Measurements from ENCODE around the gene C9orf78.

Gene C9orf78

GRCh38 chr9:129840034-129840433 lies 5.0 kb upstream of the C9orf78 start:
- TF ChIP-seq CTCF (IDR thresholded peaks at IDR 0.05; ENCODE audit: low read depth, low read length), result no peak
- no peak overlapping the region for H3K4me3 ChIP-seq (replicated peaks in 1 of 2; ENCODE audit: low read depth in 2 of 2, low read length in 2 of 2)
- no peak for DNase-seq (ENCODE audit: low read depth in 2 of 2)

- H3K4me3 ChIP-seq (replicated peaks in 1 of 2; ENCODE audit: low read depth in 2 of 2, low read length in 2 of 2), result no peak overlapping the region
- no peak for TF ChIP-seq CTCF (IDR thresholded peaks at IDR 0.05; ENCODE audit: low read depth, low read length)
- DNase-seq (ENCODE audit: low read depth in 2 of 2), result peak in 1 of 2 donors; percentile 13
Observed at GRCh38 chr9:129839324-129840023, 4.4 kb upstream of the C9orf78 start.

- peak; percentile 54 to 84 for DNase-seq (ENCODE audit: low read depth in 2 of 2)
Observed at GRCh38 chr9:129838707-129839259, 3.7 kb upstream of the C9orf78 start.

GRCh38 chr9:129836311-129837007 lies 1.4 kb upstream of the C9orf78 start:
- TF ChIP-seq CTCF (IDR thresholded peaks at IDR 0.05; ENCODE audit: low read depth, low read length), result no peak
- peak overlapping the region; percentile 84 to 97 for H3K4me3 ChIP-seq (replicated peaks in 1 of 2; ENCODE audit: low read depth in 2 of 2, low read length in 2 of 2)
- DNase-seq (ENCODE audit: low read depth in 2 of 2), result no peak

More at GRCh38 chr9:129838707-129839259, 3.7 kb upstream of the C9orf78 start:
- no peak for TF ChIP-seq CTCF (IDR thresholded peaks at IDR 0.05; ENCODE audit: low read depth, low read length)
- H3K4me3 ChIP-seq (replicated peaks in 1 of 2; ENCODE audit: low read depth in 2 of 2, low read length in 2 of 2), result no peak overlapping the region

GRCh38 chr9:129835860-129836223 lies 767 bp upstream of the C9orf78 start:
- TF ChIP-seq CTCF (IDR thresholded peaks at IDR 0.05; ENCODE audit: low read depth, low read length), result no peak
- peak overlapping the region; percentile 84 to 97 for H3K4me3 ChIP-seq (replicated peaks in 1 of 2; ENCODE audit: low read depth in 2 of 2, low read length in 2 of 2)
- no peak for DNase-seq (ENCODE audit: low read depth in 2 of 2)

- H3K4me3 ChIP-seq (replicated peaks in 1 of 2; ENCODE audit: low read depth in 2 of 2, low read length in 2 of 2), result peak overlapping the region; percentile 77 to 97
- no peak for TF ChIP-seq CTCF (IDR thresholded peaks at IDR 0.05; ENCODE audit: low read depth, low read length)
- no peak for DNase-seq (ENCODE audit: low read depth in 2 of 2)
Observed at GRCh38 chr9:129834489-129835127, 467 bp downstream of the C9orf78 start.

All from cardiac fibroblast (primary cell).